H9 (cell line): Measurements from ENCODE around the gene SLC23A3. TPM values are rescaled to one million over a fixed set of nuclear protein-coding genes. Genes with fewer than 3 reads are reported as not detected.

Experiments used
- DNase-seq: peaks from one replicate; pipeline ENCODE4 v3.0.0-alpha.2; 2017
- H2AFZ ChIP-seq: one replicate; pipeline ENCODE4 v1.6.1; 2013; ENCODE audit warnings: mild to moderate bottlenecking, low read length, control low read depth, moderate library complexity
- H2AK5ac ChIP-seq: 2 replicates; pipeline ENCODE4 v1.6.1; 2013; ENCODE audit warnings: low read length, control low read depth, mixed read lengths; ENCODE audit not compliant: insufficient read length
- H2BK120ac ChIP-seq: one replicate; pipeline ENCODE4 v1.6.1; 2013; ENCODE audit warnings: low read depth, mild to moderate bottlenecking, low read length, control low read depth, inconsistent platforms; ENCODE audit not compliant: poor library complexity, severe bottlenecking
- H2BK12ac ChIP-seq: 2 replicates; pipeline ENCODE4 v1.6.1; 2013; ENCODE audit warnings: low read length, control low read depth, mixed read lengths, low read depth; ENCODE audit not compliant: insufficient read length
- H2BK15ac ChIP-seq: 2 replicates; pipeline ENCODE4 v1.6.1; 2013; ENCODE audit warnings: low read depth, low read length, control low read depth
- H2BK20ac ChIP-seq: one replicate; pipeline ENCODE4 v1.6.1; 2013; ENCODE audit warnings: low read depth, mild to moderate bottlenecking, low read length, control low read depth, inconsistent platforms; ENCODE audit not compliant: poor library complexity, severe bottlenecking
- H2BK5ac ChIP-seq: 2 replicates; pipeline ENCODE4 v1.6.1; 2013; ENCODE audit warnings: low read length, control low read depth, mixed read lengths; ENCODE audit not compliant: insufficient read length
- H3K14ac ChIP-seq: 2 replicates; pipeline ENCODE4 v1.6.1; 2013; ENCODE audit warnings: low read length, control low read depth; ENCODE audit not compliant: insufficient read depth
- H3K18ac ChIP-seq: 2 replicates; pipeline ENCODE4 v1.6.1; 2013; ENCODE audit warnings: low read depth, mild to moderate bottlenecking, mixed read lengths, low read length, control low read depth; ENCODE audit not compliant: insufficient read length
- H3K23ac ChIP-seq: 2 replicates; pipeline ENCODE4 v1.6.1; 2013; ENCODE audit warnings: low read length, control low read depth, mixed read lengths, low read depth; ENCODE audit not compliant: insufficient read length
- H3K23me2 ChIP-seq: 2 replicates; pipeline ENCODE4 v1.6.1; 2013; ENCODE audit warnings: low read depth, mild to moderate bottlenecking, mixed read lengths, low read length, control low read depth; ENCODE audit not compliant: insufficient read length, poor library complexity, severe bottlenecking
- H3K27ac ChIP-seq: 2 replicates; pipeline ENCODE4 v1.5.1; 2013; ENCODE audit warnings: low read length, control low read depth, mixed read lengths, low read depth; ENCODE audit not compliant: insufficient read length
- H3K27me3 ChIP-seq: 2 replicates; pipeline ENCODE4 v1.6.1; 2013; ENCODE audit warnings: low read length, control low read depth, inconsistent platforms; ENCODE audit not compliant: insufficient read depth
- H3K4ac ChIP-seq: 2 replicates; pipeline ENCODE4 v1.6.1; 2013; ENCODE audit warnings: low read depth, mild to moderate bottlenecking, control low read depth, inconsistent platforms, low read length, moderate library complexity
- H3K4me1 ChIP-seq: 2 replicates; pipeline ENCODE4 v1.6.1; 2013; ENCODE audit warnings: low read length, control low read depth, inconsistent platforms; ENCODE audit not compliant: insufficient read depth
- H3K4me2 ChIP-seq: 2 replicates; pipeline ENCODE4 v1.6.1; 2013; ENCODE audit warnings: low read length, control low read depth, mixed read lengths; ENCODE audit not compliant: insufficient read length, insufficient read depth
- H3K56ac ChIP-seq: 2 replicates; pipeline ENCODE4 v1.6.1; 2013; ENCODE audit warnings: low read depth, mild to moderate bottlenecking, mixed read lengths, low read length, control low read depth; ENCODE audit not compliant: insufficient read length
- H3K79me1 ChIP-seq: 2 replicates; pipeline ENCODE4 v1.6.1; 2013; ENCODE audit warnings: low read depth, mild to moderate bottlenecking, moderate library complexity, low read length, control low read depth, inconsistent platforms; ENCODE audit not compliant: insufficient read depth, poor library complexity, severe bottlenecking
- H3K79me2 ChIP-seq: 2 replicates; pipeline ENCODE4 v1.6.1; 2013; ENCODE audit warnings: low read length, control low read depth, inconsistent platforms; ENCODE audit not compliant: insufficient read depth
- H3K9ac ChIP-seq: 2 replicates; pipeline ENCODE4 v1.6.1; 2013; ENCODE audit warnings: low read length, control low read depth, mixed read lengths; ENCODE audit not compliant: insufficient read length; ENCODE audit errors: extremely low read depth
- H3K9me3 ChIP-seq: one replicate; pipeline ENCODE4 v1.6.1; 2013; ENCODE audit warnings: low read depth, low read length, inconsistent platforms; ENCODE audit not compliant: control insufficient read depth
- H3T11ph ChIP-seq: one replicate; pipeline ENCODE4 v1.6.1; 2013; ENCODE audit warnings: mild to moderate bottlenecking, low read length, control low read depth, inconsistent platforms
- H4K20me1 ChIP-seq: one replicate; pipeline ENCODE4 v1.6.1; 2013; ENCODE audit not compliant: control insufficient read depth, insufficient read length, insufficient read depth
- H4K5ac ChIP-seq: 2 replicates; pipeline ENCODE4 v1.6.1; 2013; ENCODE audit warnings: low read depth, mild to moderate bottlenecking, mixed read lengths, low read length, control low read depth; ENCODE audit not compliant: insufficient read length
- H4K8ac ChIP-seq: replicated peaks from 2 replicates; pipeline ENCODE4 v1.6.1; 2013; ENCODE audit warnings: low read length, control low read depth, mixed read lengths, low read depth; ENCODE audit not compliant: insufficient read length
- H4K91ac ChIP-seq: 2 replicates; pipeline ENCODE4 v1.6.1; 2013; ENCODE audit warnings: low read depth, mild to moderate bottlenecking, moderate library complexity, mixed read lengths, low read length, control low read depth; ENCODE audit not compliant: insufficient read length
- H3K27ac Mint-ChIP-seq, 3 experiments: 2 replicates in 2 of 3; 3 replicates in 1 of 3; pipeline ENCODE4 v1.8.0; 2020 to 2021; ENCODE audit warnings: mixed read lengths in 3 of 3, mild to moderate bottlenecking in 1 of 3, moderate library complexity in 1 of 3
- H3K27me3 Mint-ChIP-seq: 2 replicates; pipeline ENCODE4 v1.8.0; 2021; ENCODE audit warnings: low read depth, mild to moderate bottlenecking, moderate library complexity, mixed read lengths
- H3K36me3 Mint-ChIP-seq, 3 experiments: 2 replicates in 2 of 3; 3 replicates in 1 of 3; pipeline ENCODE4 v1.8.0; 2020 to 2021; ENCODE audit warnings: low read depth in 3 of 3, mixed read lengths in 3 of 3; ENCODE audit not compliant: insufficient read depth in 1 of 3
- H3K4me1 Mint-ChIP-seq, 2 experiments: 2 replicates each; pipeline ENCODE4 v1.8.0; 2020; ENCODE audit warnings: mixed read lengths in 2 of 2
- H3K4me3 Mint-ChIP-seq, 2 experiments: 2 replicates in 1 of 2; 3 replicates in 1 of 2; pipeline ENCODE4 v1.8.0; 2020 to 2021; ENCODE audit warnings: mild to moderate bottlenecking in 2 of 2, mixed read lengths in 2 of 2, moderate library complexity in 1 of 2
- H3K9me3 Mint-ChIP-seq, 2 experiments: 2 replicates in 1 of 2; 3 replicates in 1 of 2; pipeline ENCODE4 v1.8.0; 2020; ENCODE audit warnings: mild to moderate bottlenecking in 2 of 2, mixed read lengths in 2 of 2, moderate library complexity in 1 of 2
- WGBS: extraction: QIAGEN DNeasy Blood & Tissue Kit; methylation state at CpG from one replicate; pipeline ENCODE4 v1.1.7; 2013; ENCODE audit warnings: missing lambda C conversion rate, low lambda C conversion rate, mixed read lengths; ENCODE audit not compliant: insufficient read length; ENCODE audit errors: extremely low coverage; 5-methylcytosine and 5-hydroxymethylcytosine counted together
- total RNA-seq: library from RNA; stranded (reverse); gene quantifications from 2 replicates; pipeline ENCODE4 v1.2.1, GENCODE V29; 2021
- TF ChIP-seq, protein P1 (sequence below): fragments of 200-600 bp; sonication (generic); conservative IDR thresholded peaks from 3 replicates; pipeline ENCODE4 v1.8.0; 2021; ENCODE audit warnings: antibody characterized with exemption, mild to moderate bottlenecking

SLC23A3 gene
- total RNA-seq, 1 experiment from 2014 or later, result 1.2 TPM

DNA sequence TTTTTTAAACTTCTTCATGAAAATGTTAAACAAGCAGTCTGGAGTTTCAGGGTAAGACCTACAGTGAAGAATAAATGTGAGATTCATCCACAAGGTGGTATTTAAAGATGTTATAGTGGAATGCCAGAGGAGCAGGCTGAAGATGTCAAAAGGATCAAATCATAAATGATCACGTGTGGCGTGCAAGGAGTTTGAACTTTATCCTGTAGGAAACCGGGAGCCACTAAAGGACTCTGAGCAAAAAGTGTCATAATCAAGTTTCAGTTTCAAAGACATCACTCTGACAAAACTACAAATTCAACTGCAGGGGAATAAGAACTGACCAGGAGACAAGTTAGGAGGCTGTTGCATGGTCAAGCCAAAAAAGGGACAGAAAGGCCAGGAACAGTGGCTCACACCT is 29.1 kb downstream of the SLC23A3 start:
- TF ChIP-seq, protein P1, sequence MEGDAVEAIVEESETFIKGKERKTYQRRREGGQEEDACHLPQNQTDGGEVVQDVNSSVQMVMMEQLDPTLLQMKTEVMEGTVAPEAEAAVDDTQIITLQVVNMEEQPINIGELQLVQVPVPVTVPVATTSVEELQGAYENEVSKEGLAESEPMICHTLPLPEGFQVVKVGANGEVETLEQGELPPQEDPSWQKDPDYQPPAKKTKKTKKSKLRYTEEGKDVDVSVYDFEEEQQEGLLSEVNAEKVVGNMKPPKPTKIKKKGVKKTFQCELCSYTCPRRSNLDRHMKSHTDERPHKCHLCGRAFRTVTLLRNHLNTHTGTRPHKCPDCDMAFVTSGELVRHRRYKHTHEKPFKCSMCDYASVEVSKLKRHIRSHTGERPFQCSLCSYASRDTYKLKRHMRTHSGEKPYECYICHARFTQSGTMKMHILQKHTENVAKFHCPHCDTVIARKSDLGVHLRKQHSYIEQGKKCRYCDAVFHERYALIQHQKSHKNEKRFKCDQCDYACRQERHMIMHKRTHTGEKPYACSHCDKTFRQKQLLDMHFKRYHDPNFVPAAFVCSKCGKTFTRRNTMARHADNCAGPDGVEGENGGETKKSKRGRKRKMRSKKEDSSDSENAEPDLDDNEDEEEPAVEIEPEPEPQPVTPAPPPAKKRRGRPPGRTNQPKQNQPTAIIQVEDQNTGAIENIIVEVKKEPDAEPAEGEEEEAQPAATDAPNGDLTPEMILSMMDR, result no peak
- H3K23ac ChIP-seq, result no peak overlapping the region
- no peak overlapping the region for H3K9ac ChIP-seq
- H3K4me2 ChIP-seq, result no peak overlapping the region
- H3K4me3 Mint-ChIP-seq, result no peak overlapping the region
- no peak overlapping the region for H2BK5ac ChIP-seq
- no peak overlapping the region for H3K27ac ChIP-seq
- H2BK120ac ChIP-seq, result no peak overlapping the region
- no peak overlapping the region for H3K4ac ChIP-seq
- H3K27me3 ChIP-seq, result no peaks in the 10 kb centered on the region
- no peak overlapping the region for H2BK12ac ChIP-seq
- H3K56ac ChIP-seq, result no peak overlapping the region
- no peak overlapping the region for H4K5ac ChIP-seq
- no peak overlapping the region for H4K8ac ChIP-seq
- no peak overlapping the region for H3K14ac ChIP-seq
- H4K20me1 ChIP-seq, result no peaks in the 10 kb centered on the region
- no peaks in the 10 kb centered on the region for H3K4me1 Mint-ChIP-seq
- peaks cover 6 to 21% (median 11%) of the 10 kb centered on the region in 3 experiments; a peak in 5 of 7 replicates for H3K36me3 Mint-ChIP-seq
- DNase-seq, result no peak
- H2BK15ac ChIP-seq, result no peak overlapping the region
- H3K79me2 ChIP-seq, result no peaks in the 10 kb centered on the region
- H3K9me3 ChIP-seq, result no peaks in the 10 kb centered on the region
- no peak overlapping the region for H4K91ac ChIP-seq
- no peak overlapping the region for H3T11ph ChIP-seq
- H3K9me3 Mint-ChIP-seq, result no peaks in the 10 kb centered on the region
- no peak overlapping the region for H2AFZ ChIP-seq
- no peak overlapping the region for H3K18ac ChIP-seq
- WGBS, result no CpG with 5 or more reads among the region's 3 CpGs
- no peaks in the 10 kb centered on the region for H3K4me1 ChIP-seq
- no peak overlapping the region for H2AK5ac ChIP-seq
- H3K27ac Mint-ChIP-seq, result no peak overlapping the region
- H3K27me3 Mint-ChIP-seq, result no peaks in the 10 kb centered on the region
- no peak overlapping the region for H2BK20ac ChIP-seq
- H3K79me1 ChIP-seq, result no peaks in the 10 kb centered on the region
- H3K23me2 ChIP-seq, result no peaks in the 10 kb centered on the region
